ENCODE results near the gene DDX17. TPM values are rescaled to one million over a fixed set of nuclear protein-coding genes. Genes with fewer than 3 reads are reported as not detected.

Gene DDX17
- 434 and 496 TPM in 2 replicates for total RNA-seq

DNA sequence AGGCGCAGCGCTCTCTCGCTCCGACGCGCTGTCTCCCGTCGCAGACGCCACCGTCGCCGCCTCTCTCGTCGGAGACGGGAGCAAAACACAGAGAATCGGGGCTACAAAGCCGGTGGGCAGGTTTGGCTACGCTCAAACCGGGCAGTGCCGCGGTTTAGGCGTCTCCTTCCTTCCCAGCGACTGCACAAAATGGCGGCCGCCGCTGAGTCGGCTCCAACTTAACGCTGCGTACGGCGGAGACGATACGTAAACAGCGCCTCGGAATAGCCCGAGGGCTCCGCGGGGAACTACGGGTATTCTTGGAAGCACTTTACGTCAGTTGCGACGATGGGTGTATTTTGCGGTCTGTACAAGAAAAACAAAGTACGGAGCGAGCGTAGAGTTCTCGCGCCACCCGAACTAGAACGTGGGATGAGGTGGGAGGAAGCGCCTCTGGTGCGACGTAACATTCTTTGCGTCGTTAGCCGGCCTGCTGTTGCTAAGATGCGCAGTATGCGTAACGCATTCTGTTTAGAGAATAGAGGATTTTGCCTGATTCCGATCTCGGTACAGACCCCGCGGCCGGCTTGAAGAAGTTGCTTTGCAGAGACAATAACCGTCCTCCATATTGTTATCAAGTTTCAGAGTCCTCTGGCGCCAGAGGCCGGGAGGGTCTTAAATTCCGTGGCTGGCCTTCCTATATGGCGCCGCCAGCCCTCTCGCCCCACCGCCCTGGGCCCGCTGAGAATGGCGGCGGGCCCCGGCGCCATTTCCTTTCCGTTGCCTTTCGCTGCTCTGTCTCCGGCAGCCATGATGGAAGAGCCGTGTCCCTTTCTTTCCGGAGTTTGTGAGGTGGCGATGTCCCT, at the start of gene DDX17:
TSS of gene DDX17 (minus strand) at position 194 of the 845 bp plus-strand sequence.
- H2AFZ ChIP-seq (ENCODE audit: low read length) = peak within 1 kb of the TSS; percentile 98

DNA sequence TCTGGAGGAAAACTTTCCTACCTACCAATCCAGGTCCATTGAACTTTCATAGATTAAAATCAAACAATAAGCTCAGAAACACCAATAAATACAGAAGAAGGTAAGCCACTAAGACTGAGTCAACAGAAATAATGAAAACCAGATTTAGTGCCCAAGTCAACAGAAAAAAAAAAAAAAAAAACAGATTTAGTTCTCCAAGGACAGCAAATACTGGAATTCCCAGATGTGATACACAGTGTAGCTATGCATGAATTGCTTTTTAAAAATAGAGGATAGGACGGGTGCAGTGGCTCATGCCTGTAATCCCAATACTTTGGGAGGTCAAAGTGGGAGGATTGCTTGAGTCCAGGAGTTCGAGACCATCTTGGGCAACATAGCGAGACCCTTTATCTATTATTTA, 48.2 kb upstream of the DDX17 start:
- no peak overlapping the region for H3K27ac ChIP-seq (ENCODE audit: low read depth, low read length)
- no peak overlapping the region for H2AFZ ChIP-seq (ENCODE audit: low read length)
- H3K4me2 ChIP-seq (ENCODE audit: insufficient read depth, low read length) = no peak overlapping the region
- H3K4me1 ChIP-seq (ENCODE audit: insufficient read depth, low read length) = no peaks in the 10 kb centered on the region
- H4K20me1 ChIP-seq (ENCODE audit: insufficient read depth, low read length) = no peaks in the 10 kb centered on the region
- H3K27me3 ChIP-seq (ENCODE audit: insufficient read depth, low read length) = no peaks in the 10 kb centered on the region
- no peaks in the 10 kb centered on the region for H3K79me2 ChIP-seq (ENCODE audit: insufficient read depth, low read length)
- no peaks in the 10 kb centered on the region for H3K36me3 ChIP-seq (ENCODE audit: insufficient read depth, low read length)
- no peaks in the 10 kb centered on the region for H3K9me3 ChIP-seq (ENCODE audit: low read depth, low read length)
- TF ChIP-seq, protein P1, sequence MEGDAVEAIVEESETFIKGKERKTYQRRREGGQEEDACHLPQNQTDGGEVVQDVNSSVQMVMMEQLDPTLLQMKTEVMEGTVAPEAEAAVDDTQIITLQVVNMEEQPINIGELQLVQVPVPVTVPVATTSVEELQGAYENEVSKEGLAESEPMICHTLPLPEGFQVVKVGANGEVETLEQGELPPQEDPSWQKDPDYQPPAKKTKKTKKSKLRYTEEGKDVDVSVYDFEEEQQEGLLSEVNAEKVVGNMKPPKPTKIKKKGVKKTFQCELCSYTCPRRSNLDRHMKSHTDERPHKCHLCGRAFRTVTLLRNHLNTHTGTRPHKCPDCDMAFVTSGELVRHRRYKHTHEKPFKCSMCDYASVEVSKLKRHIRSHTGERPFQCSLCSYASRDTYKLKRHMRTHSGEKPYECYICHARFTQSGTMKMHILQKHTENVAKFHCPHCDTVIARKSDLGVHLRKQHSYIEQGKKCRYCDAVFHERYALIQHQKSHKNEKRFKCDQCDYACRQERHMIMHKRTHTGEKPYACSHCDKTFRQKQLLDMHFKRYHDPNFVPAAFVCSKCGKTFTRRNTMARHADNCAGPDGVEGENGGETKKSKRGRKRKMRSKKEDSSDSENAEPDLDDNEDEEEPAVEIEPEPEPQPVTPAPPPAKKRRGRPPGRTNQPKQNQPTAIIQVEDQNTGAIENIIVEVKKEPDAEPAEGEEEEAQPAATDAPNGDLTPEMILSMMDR (IDR thresholded peaks at IDR 0.05; ENCODE audit: extremely low read depth, low read depth, low read length) = no peak
- DNase-seq (ENCODE audit: insufficient read length, low spot score, missing footprints) = peak; percentile 93
- H3K4me3 ChIP-seq (ENCODE audit: insufficient read depth, low read length) = no peak overlapping the region

More for the DNA sequence above, at the start of gene DDX17:
- Histone ChIP-seq H3K9me3 (ENCODE audit: low read depth, low read length) (no peaks in the 10 kb centered on the region), H3K79me2 (ENCODE audit: insufficient read depth, low read length) (peaks cover 48% of the 10 kb centered on the region), H3K4me3 (ENCODE audit: insufficient read depth, low read length) (peak within 1 kb of the TSS; percentile 99), H3K4me1 (ENCODE audit: insufficient read depth, low read length) (peaks cover 26% of the 10 kb centered on the region), H3K36me3 (ENCODE audit: insufficient read depth, low read length) (peaks cover 19% of the 10 kb centered on the region), H4K20me1 (ENCODE audit: insufficient read depth, low read length) (peaks cover 39% of the 10 kb centered on the region), H3K4me2 (ENCODE audit: insufficient read depth, low read length) (peak within 1 kb of the TSS; percentile 88), H3K27ac (ENCODE audit: low read depth, low read length) (peak within 1 kb of the TSS; percentile 98), H3K27me3 (ENCODE audit: insufficient read depth, low read length) (no peaks in the 10 kb centered on the region)
- TF ChIP-seq, protein P1 (IDR thresholded peaks at IDR 0.05; ENCODE audit: extremely low read depth, low read depth, low read length) = no peak
- peak; percentile 97 for DNase-seq (ENCODE audit: insufficient read length, low spot score, missing footprints)

DNA sequence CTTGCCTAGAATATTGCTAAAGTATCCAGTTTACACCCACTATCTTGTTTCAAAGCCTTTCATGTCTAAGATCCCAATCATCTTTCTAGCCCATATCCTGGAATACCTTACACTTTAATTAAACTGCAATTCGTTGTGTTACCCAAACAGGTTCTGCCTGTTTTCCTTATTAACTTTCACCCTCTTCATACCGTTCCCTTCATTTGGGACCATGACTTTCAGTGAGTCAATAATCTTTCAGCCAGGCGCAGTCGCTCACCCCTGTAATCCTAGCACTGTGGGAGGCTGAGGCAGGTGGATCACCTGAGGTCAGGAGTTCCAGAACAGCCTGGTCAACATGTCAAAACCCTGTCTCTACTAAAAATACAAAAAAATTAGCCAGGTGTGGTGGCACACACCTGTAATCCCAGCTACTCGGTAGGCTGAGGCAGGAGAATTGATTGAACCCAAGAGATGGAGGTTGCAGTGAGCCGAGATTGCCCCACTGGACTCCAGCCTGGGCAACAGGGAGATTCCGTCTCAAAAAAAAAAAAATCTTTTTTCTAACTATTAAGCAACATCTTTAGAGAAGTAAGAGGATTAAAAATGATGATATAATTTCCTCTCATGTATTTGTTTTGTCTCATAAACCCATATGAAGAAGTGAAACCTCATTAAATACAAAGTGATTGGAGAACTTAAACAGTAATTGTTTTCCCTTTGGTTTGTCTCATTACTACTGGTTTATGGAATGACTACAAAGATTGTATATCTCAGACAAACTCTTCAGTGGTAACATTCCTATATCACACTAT, 43.2 kb upstream of the DDX17 start:
- no peaks in the 10 kb centered on the region for H3K27me3 ChIP-seq (ENCODE audit: insufficient read depth, low read length)
- H2AFZ ChIP-seq (ENCODE audit: low read length) = no peak overlapping the region
- H3K9me3 ChIP-seq (ENCODE audit: low read depth, low read length) = peaks cover 1% of the 10 kb centered on the region
- no peak overlapping the region for H3K27ac ChIP-seq (ENCODE audit: low read depth, low read length)
- H3K4me1 ChIP-seq (ENCODE audit: insufficient read depth, low read length) = no peaks in the 10 kb centered on the region
- no peaks in the 10 kb centered on the region for H3K36me3 ChIP-seq (ENCODE audit: insufficient read depth, low read length)
- H4K20me1 ChIP-seq (ENCODE audit: insufficient read depth, low read length) = no peaks in the 10 kb centered on the region
- no peak overlapping the region for H3K4me3 ChIP-seq (ENCODE audit: insufficient read depth, low read length)
- no peaks in the 10 kb centered on the region for H3K79me2 ChIP-seq (ENCODE audit: insufficient read depth, low read length)
- DNase-seq (ENCODE audit: insufficient read length, low spot score, missing footprints) = no peak
- TF ChIP-seq, protein P1 (IDR thresholded peaks at IDR 0.05; ENCODE audit: extremely low read depth, low read depth, low read length) = no peak
- no peak overlapping the region for H3K4me2 ChIP-seq (ENCODE audit: insufficient read depth, low read length)

DNA sequence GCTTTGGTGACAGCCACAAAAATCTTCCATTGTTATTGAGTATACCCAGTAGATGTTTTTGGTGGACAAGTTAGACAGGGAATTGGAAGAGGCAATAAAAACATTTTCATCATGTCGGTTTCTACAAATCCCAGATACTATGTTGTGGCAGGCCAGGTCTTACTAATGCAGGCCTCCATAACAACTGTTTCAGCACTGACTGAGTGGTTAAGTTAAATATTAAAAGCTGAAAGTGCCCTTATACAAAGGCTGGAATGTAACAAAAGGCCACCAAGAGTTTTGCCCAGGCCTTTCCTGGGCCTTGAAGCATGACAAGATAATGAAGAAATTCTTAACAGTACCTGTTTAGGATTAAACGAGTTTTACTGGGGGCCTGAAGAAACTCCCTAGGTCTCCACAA, 34.6 kb upstream of the DDX17 start:
- no peaks in the 10 kb centered on the region for H4K20me1 ChIP-seq (ENCODE audit: insufficient read depth, low read length)
- no peak overlapping the region for H3K27ac ChIP-seq (ENCODE audit: low read depth, low read length)
- no peaks in the 10 kb centered on the region for H3K79me2 ChIP-seq (ENCODE audit: insufficient read depth, low read length)
- no peaks in the 10 kb centered on the region for H3K4me1 ChIP-seq (ENCODE audit: insufficient read depth, low read length)
- H3K4me2 ChIP-seq (ENCODE audit: insufficient read depth, low read length) = no peak overlapping the region
- H3K9me3 ChIP-seq (ENCODE audit: low read depth, low read length) = peaks cover 3% of the 10 kb centered on the region
- H3K27me3 ChIP-seq (ENCODE audit: insufficient read depth, low read length) = no peaks in the 10 kb centered on the region
- no peaks in the 10 kb centered on the region for H3K36me3 ChIP-seq (ENCODE audit: insufficient read depth, low read length)
- TF ChIP-seq, protein P1 (IDR thresholded peaks at IDR 0.05; ENCODE audit: extremely low read depth, low read depth, low read length) = no peak
- no peak overlapping the region for H3K4me3 ChIP-seq (ENCODE audit: insufficient read depth, low read length)
- H2AFZ ChIP-seq (ENCODE audit: low read length) = no peak overlapping the region
- DNase-seq (ENCODE audit: insufficient read length, low spot score, missing footprints) = no peak

All from osteoblast (primary cell).